Hematopoietic multipotent progenitor cell treated with erythropoietin and hydrocortisone succinate and interleukin-3 and kit ligand, for 4 days (in vitro differentiated cells): ENCODE data around the gene ANKRD29.
"Not testable (repeated sequence)": the region's sequence is repeated elsewhere in the genome, so short reads cannot be mapped to it uniquely, and the experiment has no call there.

Experiments
- DNase-seq: peaks from one replicate; pipeline ENCODE4 v3.0.0-alpha.2; 2015

ANKRD29 gene

DNA sequence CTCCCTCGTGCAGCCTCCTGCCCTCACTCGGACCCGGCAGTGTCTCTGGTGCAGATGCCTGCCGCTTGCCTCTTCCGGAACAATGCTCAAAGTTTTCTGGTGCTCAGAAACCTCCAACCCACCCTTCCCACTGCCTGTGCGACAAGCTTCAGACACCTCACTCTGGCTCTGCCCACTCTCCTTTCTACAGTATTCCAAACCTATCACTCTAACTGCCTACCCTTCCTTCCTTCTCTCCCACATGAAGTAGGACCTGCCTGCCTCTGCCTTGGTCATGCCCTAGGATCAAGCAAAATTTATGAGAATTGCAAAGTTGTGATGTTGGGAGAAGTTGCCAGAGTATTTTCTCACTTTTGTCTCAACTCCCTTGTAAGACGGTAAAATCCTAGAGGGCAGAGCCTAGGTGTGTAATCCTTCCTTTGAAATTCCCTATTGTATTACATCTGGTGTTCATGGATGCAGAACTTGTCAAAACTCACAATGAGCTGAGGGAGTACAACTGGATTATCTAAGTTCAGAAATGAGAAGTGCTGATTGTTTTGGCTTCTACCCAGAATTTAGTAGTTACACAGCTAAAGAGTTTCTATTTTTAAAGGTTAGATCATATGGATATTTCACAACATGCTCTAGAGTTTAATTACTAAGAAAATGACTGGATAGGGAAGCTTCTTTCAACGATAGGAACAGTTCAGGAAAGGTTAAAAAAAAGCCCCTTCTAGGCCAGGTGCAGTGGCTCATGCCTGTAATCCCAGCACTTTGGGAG is 83.6 kb downstream of the ANKRD29 start:
- peak; percentile 37 for DNase-seq

GRCh38 chr18:23578067-23578701 is 84.5 kb downstream of the ANKRD29 start:
- DNase-seq: no peak

- DNase-seq: not testable (repeated sequence)
Observed at GRCh38 chr18:23577521-23577920, 85.2 kb downstream of the ANKRD29 start.

- no peak for DNase-seq
Observed at GRCh38 chr18:23575309-23575651, 87.4 kb downstream of the ANKRD29 start.

GRCh38 chr18:23574611-23575308 is 88.0 kb downstream of the ANKRD29 start:
- DNase-seq: no peak

- no peak for DNase-seq
Observed at GRCh38 chr18:23573626-23574431, 88.9 kb downstream of the ANKRD29 start.

GRCh38 chr18:23573020-23573419 is 89.7 kb downstream of the ANKRD29 start:
- DNase-seq: no peak

DNA sequence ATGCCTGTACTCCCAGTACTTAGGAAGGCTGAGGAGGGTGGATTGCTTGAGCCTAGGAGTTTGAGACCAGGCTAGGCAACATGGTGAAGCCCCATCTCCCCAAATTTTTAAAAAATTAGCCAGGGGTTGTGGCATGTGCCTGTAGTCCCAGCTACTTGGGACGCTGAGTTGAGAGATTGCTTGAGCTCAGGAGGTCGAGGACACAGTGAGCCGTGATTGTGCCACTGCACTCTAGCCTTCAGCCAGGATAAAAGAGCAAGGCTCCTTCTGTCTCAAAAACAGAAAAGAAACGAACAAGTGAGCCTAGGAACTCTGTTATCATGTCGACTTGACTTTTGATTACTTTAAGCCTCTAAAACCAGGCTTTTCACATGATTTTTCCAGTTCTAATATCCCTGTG is 90.1 kb downstream of the ANKRD29 start:
- DNase-seq: no peak

DNA sequence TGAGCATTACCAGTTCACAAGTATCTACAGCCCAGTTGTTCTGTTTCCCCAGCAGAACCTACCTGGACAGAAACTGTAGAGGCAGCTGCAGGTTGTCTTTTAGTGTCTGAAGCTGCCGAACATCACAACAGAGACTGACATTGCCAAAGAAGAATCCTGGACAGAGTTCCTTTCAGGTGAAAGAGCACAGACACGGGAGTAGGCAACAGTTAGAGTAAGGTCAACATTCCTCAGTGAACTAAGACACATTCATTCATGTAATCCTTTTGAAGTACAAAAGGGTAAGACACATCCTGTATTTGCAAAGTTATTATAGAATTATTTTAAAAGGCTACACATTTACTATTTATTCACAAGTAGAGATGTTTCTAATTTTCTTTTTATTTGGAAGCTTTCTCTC is 90.7 kb downstream of the ANKRD29 start:
- no peak for DNase-seq

- no peak for DNase-seq
Observed at GRCh38 chr18:23570912-23571504, 91.7 kb downstream of the ANKRD29 start.

DNA sequence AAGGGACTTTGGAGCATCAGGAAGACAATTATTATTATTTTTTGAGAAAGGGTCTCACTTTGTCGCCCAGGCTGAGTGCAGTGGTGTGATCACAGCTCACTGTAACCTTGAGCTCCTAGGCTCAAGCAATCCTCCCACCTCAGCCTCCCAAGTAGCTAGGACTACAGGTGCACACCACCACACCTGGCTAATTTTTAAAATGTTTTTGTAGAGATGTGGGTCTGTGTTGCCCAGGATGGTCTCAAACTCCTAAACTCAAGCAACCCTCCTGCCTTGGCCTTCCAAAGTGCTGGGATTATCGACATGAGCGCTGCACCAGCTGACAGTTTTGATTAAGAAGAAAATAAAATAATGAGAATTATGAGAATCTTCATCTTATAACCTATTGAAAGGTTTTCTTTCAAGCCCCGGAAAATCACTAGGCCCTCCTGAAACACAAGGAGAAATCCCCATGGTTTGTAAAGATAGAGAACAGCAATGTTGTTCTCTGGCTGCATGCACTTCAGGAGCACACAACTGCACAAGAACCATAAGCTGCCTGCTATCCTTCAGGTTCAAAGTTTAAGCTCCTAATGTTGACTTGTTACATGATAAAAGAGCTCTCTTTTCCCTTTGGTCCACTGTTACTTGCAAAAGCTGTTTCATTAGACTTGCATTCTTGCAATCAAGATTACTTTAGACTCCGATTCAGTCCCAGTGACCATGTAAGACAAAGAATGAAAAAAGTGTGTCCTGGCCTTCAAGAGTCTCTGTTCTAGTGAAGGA is 93.2 kb downstream of the ANKRD29 start:
- no peak for DNase-seq

GRCh38 chr18:23568281-23569138 is 94.2 kb downstream of the ANKRD29 start:
- DNase-seq: peak; percentile 18

- DNase-seq: no peak
Observed at GRCh38 chr18:23567671-23568070, 95.0 kb downstream of the ANKRD29 start.

GRCh38 chr18:23565916-23566547 is 96.7 kb downstream of the ANKRD29 start:
- no peak for DNase-seq

- DNase-seq: peak; percentile 15
Observed at GRCh38 chr18:23563377-23564043, 99.2 kb downstream of the ANKRD29 start.

DNA sequence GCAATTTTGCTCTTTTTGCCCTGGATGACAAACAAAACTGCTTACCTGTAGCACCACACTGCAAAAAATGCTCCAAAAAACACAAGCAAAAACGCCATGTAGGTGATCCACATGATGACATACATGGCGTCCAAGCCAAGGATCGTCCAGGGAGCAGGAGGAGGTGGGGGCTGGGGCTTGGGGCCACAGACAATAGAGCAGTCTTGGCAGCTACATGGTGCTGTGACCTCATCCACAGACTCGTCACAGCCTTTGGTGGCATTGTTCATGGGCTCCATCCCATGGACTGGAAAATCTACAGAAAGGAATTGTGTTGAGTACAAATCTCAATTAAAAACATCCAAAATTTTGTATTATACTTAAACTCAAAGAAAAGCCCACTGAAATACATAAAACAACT is 102.5 kb downstream of the ANKRD29 start:
- DNase-seq: no peak

DNA sequence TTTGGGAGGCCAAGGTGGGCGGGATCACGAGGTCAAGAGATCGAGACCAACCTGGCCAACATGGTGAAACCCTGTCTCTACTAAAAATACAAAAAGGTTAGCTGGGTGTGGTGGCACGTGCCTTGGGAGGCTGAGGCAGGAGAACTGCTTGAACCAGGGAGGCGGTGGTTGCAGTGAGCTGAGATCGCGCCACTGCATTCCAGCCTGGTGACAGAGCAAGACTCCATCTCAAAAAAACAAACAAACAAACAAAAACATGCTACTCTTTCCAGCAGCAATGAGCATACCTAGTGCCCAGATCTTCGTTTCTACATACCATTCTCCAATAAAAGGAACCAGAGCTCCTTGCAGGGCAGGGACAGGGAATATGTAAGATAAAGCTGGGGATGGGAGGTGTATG is 105.2 kb downstream of the ANKRD29 start:
- not testable (repeated sequence) for DNase-seq

DNA sequence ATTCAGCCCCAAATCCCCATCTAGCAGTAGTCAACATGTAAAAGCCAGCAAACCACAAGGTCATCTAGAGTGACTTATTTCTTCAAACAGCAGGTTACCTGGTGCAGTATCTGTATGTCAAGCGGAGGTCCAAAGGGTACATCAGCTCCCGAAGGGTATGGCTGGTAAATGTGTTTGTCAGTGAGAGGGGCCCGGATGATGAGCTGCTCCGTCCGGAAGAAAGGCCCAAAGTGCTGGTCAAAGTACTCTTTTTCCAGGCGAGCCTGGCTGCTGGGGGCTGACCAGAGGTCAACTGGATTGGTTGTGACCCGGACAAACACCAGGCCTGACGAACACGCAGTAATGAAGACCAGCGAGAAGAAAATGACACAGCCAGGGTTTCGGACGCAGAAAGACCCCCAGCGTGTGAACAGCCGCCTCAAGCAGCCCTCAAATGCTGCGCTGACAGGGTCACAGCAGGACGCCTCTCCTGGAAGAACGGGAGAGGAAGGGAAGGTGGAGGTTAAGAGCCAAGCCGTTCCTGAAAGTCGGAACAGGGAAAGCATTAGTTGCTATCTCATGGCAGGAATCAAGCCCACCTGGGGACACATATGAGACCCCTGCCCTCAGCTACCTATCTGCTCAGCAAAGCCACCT is 106.4 kb downstream of the ANKRD29 start:
- no peak for DNase-seq

GRCh38 chr18:23553887-23554286 is 108.8 kb downstream of the ANKRD29 start:
- no peak for DNase-seq
